Transverse colon (tissue), 4 donors: ENCODE data around the gene RPS10. TPM values are rescaled to one million over a fixed set of nuclear protein-coding genes. Genes with fewer than 3 reads are reported as not detected.
"Not testable (repeated sequence)": the region's sequence is repeated elsewhere in the genome, so short reads cannot be mapped to it uniquely, and the experiment has no call there.

Source experiments
- DNase-seq: peaks from one replicate; pipeline ENCODE4 v3.0.0-alpha.2; 2019
- H3K27ac ChIP-seq, 4 donors: fragments of 200-600 bp; sonication (generic); 2 replicates each; pipeline ENCODE4 v1.5.1; 2016 to 2018; ENCODE audit warnings: inconsistent platforms in 4 of 4
- H3K27me3 ChIP-seq: fragments of 200-600 bp; sonication (generic); 2 replicates; pipeline ENCODE4 v1.5.1; 2017; ENCODE audit warnings: inconsistent platforms
- H3K36me3 ChIP-seq, 4 donors: fragments of 200-600 bp; sonication (generic); 2 replicates each; pipeline ENCODE4 v1.5.1; 2017 to 2019; ENCODE audit warnings: inconsistent platforms in 4 of 4
- H3K4me1 ChIP-seq, 4 donors: fragments of 200-600 bp; sonication (generic); 2 replicates each; pipeline ENCODE4 v1.5.1; 2017 to 2020; ENCODE audit warnings: inconsistent platforms in 4 of 4
- H3K4me3 ChIP-seq, 4 donors: fragments of 200-600 bp; sonication (generic); 1 replicate in 1 of 4; 2 replicates in 3 of 4; pipeline versions ENCODE4 v1.5.1 to v1.6.1; 2017 to 2019; ENCODE audit warnings: inconsistent platforms in 4 of 4
- H3K9me3 ChIP-seq, 2 donors: fragments of 200-600 bp; sonication (generic); 2 replicates each; pipeline ENCODE4 v1.5.1; 2017 to 2019; ENCODE audit warnings: inconsistent platforms in 2 of 2
- EP300 ChIP-seq: sonication (generic); formaldehyde crosslinking; IDR thresholded peaks from one replicate; pipeline ENCODE4 v1.6.1; 2017; ENCODE audit warnings: antibody characterized with exemption, low read depth
- POLR2A ChIP-seq: fragments of 450-650 bp; IDR thresholded peaks from one replicate; pipeline ENCODE4 v1.6.1; 2016; ENCODE audit warnings: antibody characterized with exemption, mild to moderate bottlenecking, moderate library complexity
- POLR2AphosphoS5 ChIP-seq, 3 donors: sonication (generic); formaldehyde crosslinking; IDR thresholded peaks; one replicate each; pipeline ENCODE4 v1.6.1; 2016; ENCODE audit warnings: antibody characterized with exemption in 3 of 3
- WGBS, 2 donors: methylation state at CpG; one replicate each; pipeline ENCODE4 v1.1.5; 2018; ENCODE audit warnings: low coverage in 1 of 2; 5-methylcytosine and 5-hydroxymethylcytosine counted together
- in situ Hi-C, 4 donors: fragments of 200-750 bp; cut with MboI; loops; one replicate each; pipeline versions ENCODE4 v1.15.0 to v1.15.1; 2017; ENCODE audit warnings: low sequenced_read_pairs in 3 of 4, low pct_ligation_motif_present in 1 of 4, low pct_unique_long_range_greater_than_20kb in 1 of 4
- intact Hi-C: fragments of 100-400 bp; cut with DNase I; formaldehyde crosslinking; loops from one replicate; pipeline ENCODE4 v1.15.1; 2023; ENCODE audit warnings: low total_unique reads
- total RNA-seq, 4 donors: library from RNA; depleted of rRNA; stranded (reverse); fragments of >200 nt; gene quantifications; one replicate each; pipeline ENCODE4 v1.1.0, GENCODE V29; 2016
- TF ChIP-seq, protein P1 (sequence below), 5 experiments: fragments of 200-600 bp in 3 of 5; fragments of 450-650 bp in 2 of 5; sonication (generic) in 3 of 5; IDR thresholded peaks; 1 replicate in 2 of 5; 2 replicates in 3 of 5; pipeline ENCODE4 v1.5.1; 2016 to 2017; ENCODE audit warnings: antibody characterized with exemption in 5 of 5, inconsistent platforms in 3 of 5, mild to moderate bottlenecking in 2 of 5, moderate library complexity in 1 of 5

RPS10 gene
- total RNA-seq, 4 donors from 2014 or later = 892 to 1,969 (median 1,491) TPM

DNA sequence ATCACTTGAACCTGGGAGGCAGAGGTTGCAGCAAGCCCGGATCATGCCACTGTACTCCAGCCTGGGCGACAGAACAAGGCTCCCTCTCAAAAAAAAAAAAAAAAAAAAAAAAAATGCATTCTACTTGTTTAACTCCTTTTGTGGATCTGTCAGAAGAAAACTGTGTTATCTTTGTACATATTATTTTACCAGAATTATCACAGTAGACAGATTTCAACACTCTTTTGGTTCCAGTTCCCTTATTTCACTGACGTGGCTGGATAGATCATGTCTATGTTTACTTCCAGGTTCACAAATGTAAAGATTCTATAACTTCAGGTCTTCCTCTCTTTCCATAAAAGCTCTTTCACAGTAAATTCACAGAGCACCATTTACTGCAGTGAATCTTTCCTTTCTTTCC, 51.8 kb downstream of the RPS10 start:
- in situ Hi-C loops = no loop called here
- intact Hi-C loops = no loop called here
- peak overlapping the region in 1 of 4 donors; percentile 11 for H3K27ac ChIP-seq

DNA sequence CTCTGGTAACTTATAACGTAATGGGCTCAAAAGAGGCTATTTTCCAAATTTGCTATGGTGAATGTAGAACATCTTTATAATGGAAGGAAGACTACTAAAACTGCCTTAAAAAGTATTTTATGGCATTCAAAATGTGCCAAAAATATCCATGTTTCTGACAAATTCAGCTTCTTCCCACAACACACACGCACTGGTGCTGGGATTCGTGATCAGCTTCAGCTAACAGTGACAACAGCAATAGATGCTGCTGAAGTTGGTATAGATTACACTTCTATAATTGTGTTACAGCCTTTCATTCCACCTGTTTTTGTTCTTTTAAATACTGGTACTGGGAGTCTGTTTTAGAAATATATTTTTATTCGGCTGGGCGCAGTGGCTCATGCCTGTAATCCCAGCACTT, 52.4 kb downstream of the RPS10 start:
- 92 to 97% methylated on average over 4 to 5 of the region's 5 CpGs for WGBS, 2 donors
- Histone ChIP-seq H3K36me3 (no peaks in the 10 kb centered on the region), H3K4me1 (peaks cover 0 to 11% (median 0%) of the 10 kb centered on the region in 4 donors), H3K4me3 (no peak overlapping the region), H3K27ac (no peak overlapping the region), H3K27me3 (no peaks in the 10 kb centered on the region), H3K9me3 (no peaks in the 10 kb centered on the region)
- TF ChIP-seq POLR2AphosphoS5 (IDR thresholded peaks at IDR 0.05) (no peak), EP300 (no peak), POLR2A (no peak)
- TF ChIP-seq, protein P1, sequence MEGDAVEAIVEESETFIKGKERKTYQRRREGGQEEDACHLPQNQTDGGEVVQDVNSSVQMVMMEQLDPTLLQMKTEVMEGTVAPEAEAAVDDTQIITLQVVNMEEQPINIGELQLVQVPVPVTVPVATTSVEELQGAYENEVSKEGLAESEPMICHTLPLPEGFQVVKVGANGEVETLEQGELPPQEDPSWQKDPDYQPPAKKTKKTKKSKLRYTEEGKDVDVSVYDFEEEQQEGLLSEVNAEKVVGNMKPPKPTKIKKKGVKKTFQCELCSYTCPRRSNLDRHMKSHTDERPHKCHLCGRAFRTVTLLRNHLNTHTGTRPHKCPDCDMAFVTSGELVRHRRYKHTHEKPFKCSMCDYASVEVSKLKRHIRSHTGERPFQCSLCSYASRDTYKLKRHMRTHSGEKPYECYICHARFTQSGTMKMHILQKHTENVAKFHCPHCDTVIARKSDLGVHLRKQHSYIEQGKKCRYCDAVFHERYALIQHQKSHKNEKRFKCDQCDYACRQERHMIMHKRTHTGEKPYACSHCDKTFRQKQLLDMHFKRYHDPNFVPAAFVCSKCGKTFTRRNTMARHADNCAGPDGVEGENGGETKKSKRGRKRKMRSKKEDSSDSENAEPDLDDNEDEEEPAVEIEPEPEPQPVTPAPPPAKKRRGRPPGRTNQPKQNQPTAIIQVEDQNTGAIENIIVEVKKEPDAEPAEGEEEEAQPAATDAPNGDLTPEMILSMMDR (IDR thresholded peaks at IDR 0.05) = no peak
- DNase-seq = no peak
- in situ Hi-C loops = no loop called here
- intact Hi-C loops = no loop called here

More for the DNA sequence above, 51.8 kb downstream of the RPS10 start:
- Histone ChIP-seq H3K4me1 (peaks cover 0 to 11% (median 0%) of the 10 kb centered on the region in 4 donors), H3K9me3 (no peaks in the 10 kb centered on the region), H3K27me3 (no peaks in the 10 kb centered on the region), H3K36me3 (no peaks in the 10 kb centered on the region), H3K4me3 (no peak overlapping the region)
- 65 to 73% methylated on average over 3 of the region's 3 CpGs for WGBS, 2 donors
- TF ChIP-seq EP300 = no peak
- no peak for TF ChIP-seq POLR2A
- TF ChIP-seq, protein P1 (IDR thresholded peaks at IDR 0.05) = no peak
- TF ChIP-seq POLR2AphosphoS5 (IDR thresholded peaks at IDR 0.05) = no peak
- no peak for DNase-seq

DNA sequence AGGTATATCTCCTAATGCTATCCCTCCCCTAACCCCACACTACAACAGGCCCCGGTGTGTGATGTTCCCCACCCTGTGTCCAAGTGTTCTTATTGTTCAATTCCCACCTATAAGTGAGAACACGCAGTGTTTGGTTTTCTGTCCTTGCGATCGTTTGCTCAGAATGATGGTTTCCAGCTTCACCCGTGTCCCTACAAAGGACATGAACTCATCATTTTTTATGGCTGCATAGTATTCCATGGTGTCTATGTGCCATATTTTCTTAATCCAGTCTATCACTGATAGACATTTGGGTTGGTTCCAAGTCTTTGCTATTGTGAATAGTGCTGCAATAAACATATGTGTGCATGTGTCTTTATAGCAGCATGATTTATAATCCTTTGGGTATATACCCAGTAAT, 54.0 kb downstream of the RPS10 start:
- H3K36me3 ChIP-seq, H3K27me3 ChIP-seq: not testable (repeated sequence)

DNA sequence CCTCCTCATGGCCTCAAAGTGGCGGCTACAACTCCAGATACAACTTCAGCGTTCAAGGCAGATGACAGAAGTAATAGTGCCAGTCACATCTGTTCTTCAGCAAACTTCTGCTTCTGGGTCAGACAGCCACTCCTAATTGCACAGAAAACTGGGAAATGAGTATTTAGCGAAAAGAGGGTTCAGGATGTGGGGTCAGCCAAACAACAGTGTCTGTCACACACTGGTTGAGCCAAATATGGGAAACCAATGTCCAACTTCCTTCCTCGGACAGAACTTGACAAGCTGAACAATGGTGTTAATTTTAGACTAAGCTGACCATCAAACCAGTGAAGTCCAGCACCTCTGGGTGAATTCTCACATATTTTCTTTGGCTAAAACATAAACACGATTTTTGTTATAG, 55.5 kb downstream of the RPS10 start:
- Histone ChIP-seq H3K27me3 (no peaks in the 10 kb centered on the region), H3K4me3 (no peak overlapping the region), H3K4me1 (peaks cover 0 to 10% (median 0%) of the 10 kb centered on the region in 4 donors), H3K36me3 (no peaks in the 10 kb centered on the region), H3K27ac (no peak overlapping the region), H3K9me3 (no peaks in the 10 kb centered on the region)
- WGBS, 2 donors = 76% methylated on average over 5 of the region's 5 CpGs; no CpG with 5 or more reads in 1 of the 2 donors
- DNase-seq = no peak
- TF ChIP-seq POLR2A = no peak
- TF ChIP-seq, protein P1 (IDR thresholded peaks at IDR 0.05) = no peak
- TF ChIP-seq POLR2AphosphoS5 (IDR thresholded peaks at IDR 0.05) = no peak
- no peak for TF ChIP-seq EP300
- intact Hi-C loops = no loop called here
- in situ Hi-C loops = no loop called here

More for the DNA sequence above, 54.0 kb downstream of the RPS10 start:
- H3K4me1 ChIP-seq = peaks cover 0 to 11% (median 0%) of the 10 kb centered on the region in 4 donors
- intact Hi-C loops, in situ Hi-C loops, H3K4me3 ChIP-seq, H3K27ac ChIP-seq, H3K9me3 ChIP-seq, DNase-seq: not testable (repeated sequence)
- 64 to 91% methylated on average over 2 to 5 of the region's 5 CpGs for WGBS, 2 donors

DNA sequence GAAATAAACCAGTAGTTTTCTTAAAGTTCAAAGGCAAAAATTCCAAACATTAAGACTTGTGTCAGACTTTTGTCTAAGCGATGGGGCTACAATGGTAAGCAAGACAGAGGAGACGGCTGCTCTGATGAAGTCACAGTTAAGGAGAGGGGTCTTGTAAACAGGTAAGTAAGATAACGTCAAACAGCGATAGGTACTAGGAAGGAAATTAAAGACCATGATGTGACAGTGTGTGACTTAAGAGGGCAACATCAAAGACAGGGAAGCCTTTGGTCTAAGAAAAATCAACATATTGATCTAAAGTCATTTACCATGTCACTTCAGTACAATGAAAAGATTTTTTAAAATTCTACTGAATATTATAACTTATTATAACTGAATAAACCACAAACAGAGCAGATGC, 56.5 kb downstream of the RPS10 start:
- Histone ChIP-seq H3K4me3 (no peak overlapping the region), H3K9me3 (no peaks in the 10 kb centered on the region), H3K4me1 (peaks cover 0 to 7% (median 0%) of the 10 kb centered on the region in 4 donors), H3K27me3 (no peaks in the 10 kb centered on the region), H3K27ac (no peak overlapping the region), H3K36me3 (no peaks in the 10 kb centered on the region)
- no peak for TF ChIP-seq POLR2AphosphoS5 (IDR thresholded peaks at IDR 0.05)
- 85 to 95% methylated on average over 4 of the region's 4 CpGs for WGBS, 2 donors
- no peak for DNase-seq
- in situ Hi-C loops (no loop called here), intact Hi-C loops (no loop called here)

Other genes starting within 250 kb of the RPS10 start
- gene HMGA1, start 189.2 kb downstream of the RPS10 start, total RNA-seq = 100 to 1,000 TPM in 1 of 4 donors, 10 to 100 TPM in 3; 23.2 to 112 (median 63.2) TPM
- gene SMIM29, start 177.1 kb downstream of the RPS10 start, total RNA-seq = 10 to 100 TPM in 3 of 4 donors, 1 to 10 TPM in 1; 8.2 to 14.9 (median 12.5) TPM
- gene NUDT3, start 33.4 kb downstream of the RPS10 start, total RNA-seq = 10 to 100 TPM in 3 of 4 donors, 1 to 10 TPM in 1; 9.6 to 27.9 (median 16.9) TPM
- gene PACSIN1, start 40.0 kb upstream of the RPS10 start, total RNA-seq = 1 to 10 TPM in 1 of 4 donors, under 1 TPM in 1, not detected in 2; 0.27 to 1.9 TPM
- 10 to 100 TPM in 3 of 4 donors, 1 to 10 TPM in 1; 9.0 to 57.3 (median 31.5) TPM for gene SPDEF, start 130.3 kb upstream of the RPS10 start, total RNA-seq